ENCODE results near the gene HBA2. TPM values are rescaled to one million over a fixed set of nuclear protein-coding genes. Genes with fewer than 3 reads are reported as not detected.

Gene HBA2
- total RNA-seq, 1 experiment from 2014 or later, result not detected

- no peak overlapping the region for H3K4me3 Mint-ChIP-seq (ENCODE audit: low read depth, unreplicated experiment)
- no peak for TF ChIP-seq CTCF (IDR thresholded peaks at IDR 0.05; ENCODE audit: unreplicated experiment)
- DNase-seq, result no peak
- H3K27ac Mint-ChIP-seq (ENCODE audit: unreplicated experiment), result no peak overlapping the region
- no peaks in the 10 kb centered on the region for H3K4me1 Mint-ChIP-seq (ENCODE audit: low read depth, unreplicated experiment)
- no peaks in the 10 kb centered on the region for H3K9me3 Mint-ChIP-seq (ENCODE audit: low read depth, unreplicated experiment)
- intact Hi-C loops (cut with micrococcal nuclease; ENCODE audit: unreplicated experiment), result no loop called here
- BruUV-seq (replicated peaks), result no TSS peak
- CTCF ChIA-PET, result no interaction called here
- peaks cover 28% of the 10 kb centered on the region for H3K36me3 Mint-ChIP-seq (ENCODE audit: insufficient read depth, unreplicated experiment)
- peaks cover 18% of the 10 kb centered on the region for H3K27me3 Mint-ChIP-seq (ENCODE audit: unreplicated experiment)
Observed at GRCh38 chr16:142405-142967, 30.2 kb upstream of the HBA2 start.

GRCh38 chr16:143047-143446, 29.6 kb upstream of the HBA2 start:
- H3K27me3 Mint-ChIP-seq (ENCODE audit: unreplicated experiment), result peaks cover 21% of the 10 kb centered on the region
- H3K4me1 Mint-ChIP-seq (ENCODE audit: low read depth, unreplicated experiment), result no peaks in the 10 kb centered on the region
- H3K4me3 Mint-ChIP-seq (ENCODE audit: low read depth, unreplicated experiment), result no peak overlapping the region
- peaks cover 22% of the 10 kb centered on the region for H3K36me3 Mint-ChIP-seq (ENCODE audit: insufficient read depth, unreplicated experiment)
- H3K9me3 Mint-ChIP-seq (ENCODE audit: low read depth, unreplicated experiment), result no peaks in the 10 kb centered on the region
- H3K27ac Mint-ChIP-seq (ENCODE audit: unreplicated experiment), result no peak overlapping the region
- intact Hi-C loops (cut with micrococcal nuclease; ENCODE audit: unreplicated experiment), result no loop called here
- no peak for TF ChIP-seq CTCF (IDR thresholded peaks at IDR 0.05; ENCODE audit: unreplicated experiment)
- CTCF ChIA-PET, result no interaction called here
- DNase-seq, result no peak
- BruUV-seq (replicated peaks), result no TSS peak

GRCh38 chr16:143456-143855, 29.2 kb upstream of the HBA2 start:
- H3K36me3 Mint-ChIP-seq (ENCODE audit: insufficient read depth, unreplicated experiment), result peaks cover 18% of the 10 kb centered on the region
- no peak for DNase-seq
- no peaks in the 10 kb centered on the region for H3K9me3 Mint-ChIP-seq (ENCODE audit: low read depth, unreplicated experiment)
- peaks cover 25% of the 10 kb centered on the region for H3K27me3 Mint-ChIP-seq (ENCODE audit: unreplicated experiment)
- TF ChIP-seq CTCF (IDR thresholded peaks at IDR 0.05; ENCODE audit: unreplicated experiment), result no peak
- CTCF ChIA-PET, result no interaction called here
- H3K4me3 Mint-ChIP-seq (ENCODE audit: low read depth, unreplicated experiment), result no peak overlapping the region
- no peak overlapping the region for H3K27ac Mint-ChIP-seq (ENCODE audit: unreplicated experiment)
- H3K4me1 Mint-ChIP-seq (ENCODE audit: low read depth, unreplicated experiment), result no peaks in the 10 kb centered on the region
- BruUV-seq (replicated peaks), result no TSS peak
- intact Hi-C loops (cut with micrococcal nuclease; ENCODE audit: unreplicated experiment), result no loop called here

- H3K4me1 Mint-ChIP-seq (ENCODE audit: low read depth, unreplicated experiment), result no peaks in the 10 kb centered on the region
- intact Hi-C loops (cut with micrococcal nuclease; ENCODE audit: unreplicated experiment), result no loop called here
- peaks cover 39% of the 10 kb centered on the region for H3K27me3 Mint-ChIP-seq (ENCODE audit: unreplicated experiment)
- no TSS peak for BruUV-seq (replicated peaks)
- CTCF ChIA-PET, result interaction anchor here (0.6 kb wide), 1 partner anchor 91 kb away, joined by 5 read pairs; the partner anchor contains the start of genes POLR3K and SNRNP25
- no peak for TF ChIP-seq CTCF (IDR thresholded peaks at IDR 0.05; ENCODE audit: unreplicated experiment)
- no peak overlapping the region for H3K27ac Mint-ChIP-seq (ENCODE audit: unreplicated experiment)
- peaks cover 6% of the 10 kb centered on the region for H3K36me3 Mint-ChIP-seq (ENCODE audit: insufficient read depth, unreplicated experiment)
- no peak overlapping the region for H3K4me3 Mint-ChIP-seq (ENCODE audit: low read depth, unreplicated experiment)
- DNase-seq, result no peak
- no peaks in the 10 kb centered on the region for H3K9me3 Mint-ChIP-seq (ENCODE audit: low read depth, unreplicated experiment)
Observed at GRCh38 chr16:144797-145252, 27.9 kb upstream of the HBA2 start.

Data from Calu3 (cell line).